Loucy (cell line): ENCODE results near the gene TTLL3.

ENCODE experiments used
- CTCF ChIP-seq: fragments of 200-600 bp; sonication (generic); conservative IDR thresholded peaks from 2 replicates; pipeline ENCODE4 v1.5.1; 2014; ENCODE audit warnings: mild to moderate bottlenecking, antibody characterized with exemption, low read length
- EZH2phosphoT487 ChIP-seq: fragments of 200-600 bp; IDR thresholded peaks from 2 replicates; pipeline ENCODE4 v1.6.1; 2018; ENCODE audit warnings: antibody characterized with exemption, mild to moderate bottlenecking, moderate library complexity, borderline replicate concordance

- TF ChIP-seq CTCF = no peak
- no peak for TF ChIP-seq EZH2phosphoT487
These were observed 44.2 kb upstream of the TTLL3 start for GRCh38 chr3:9765865-9766264.
